ENCODE measurements around the gene SUFU. TPM values are rescaled to one million over a fixed set of nuclear protein-coding genes. Genes with fewer than 3 reads are reported as not detected.

The SUFU gene
- total and polyA plus RNA-seq, 2 of the 13 experiments (the other 11 are each of a cell fraction or from before 2014, with no cell fraction given), result 2.9 to 5.5 TPM

DNA sequence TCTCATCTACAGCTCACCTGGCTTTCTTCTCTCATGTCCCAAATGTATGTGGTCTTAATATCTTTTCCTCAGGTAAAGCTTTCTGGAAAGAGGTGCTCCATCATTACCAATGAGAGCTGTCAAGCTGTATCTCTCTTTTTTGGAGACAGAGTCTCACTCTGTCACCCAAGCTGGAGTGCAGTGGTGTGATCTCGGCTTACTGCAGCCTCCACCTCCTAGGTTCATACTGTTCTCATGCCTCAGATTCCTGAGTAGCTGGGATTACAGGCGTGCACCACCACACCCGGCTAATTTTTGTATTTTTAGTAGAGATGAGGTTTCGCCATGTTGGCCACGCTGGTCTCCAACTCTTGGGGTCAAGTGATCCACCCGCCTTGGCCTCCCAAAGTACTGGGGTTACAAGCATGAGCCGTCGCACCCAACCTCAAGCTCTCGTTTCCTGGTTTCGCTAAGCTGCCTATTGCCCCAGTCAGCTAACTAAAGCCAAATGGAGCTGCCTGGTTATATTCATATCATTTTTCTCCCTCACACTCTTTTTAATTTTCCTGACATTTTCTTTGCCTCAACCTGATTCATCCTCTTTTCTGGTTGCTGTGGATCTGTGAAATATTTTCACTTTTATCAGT, 60.5 kb downstream of the SUFU start:
- ChIA-PET CTCF (ENCODE audit: low intra/inter-chr PET ratio, low total read pairs) (no interaction called here), POLR2A (no interaction called here)
- ATAC-seq (no peak), DNase-seq (ENCODE audit: low spot score) (no peak), FAIRE-seq (no peak)
- H3K9ac ChIP-seq (ENCODE audit: insufficient read depth, low read depth, low read length), result no peak overlapping the region
- in situ Hi-C loops (cut with HindIII; ENCODE audit: extremely low pct_ligation_motif_present, low pct_unique_long_range_greater_than_20kb), result no loop called here
- H3K4me2 ChIP-seq (ENCODE audit: low read depth, low read length), result no peak overlapping the region
- no peaks in the 10 kb centered on the region for H3K79me2 ChIP-seq (ENCODE audit: insufficient read depth, low read length)
- TF ChIP-seq, protein P1, sequence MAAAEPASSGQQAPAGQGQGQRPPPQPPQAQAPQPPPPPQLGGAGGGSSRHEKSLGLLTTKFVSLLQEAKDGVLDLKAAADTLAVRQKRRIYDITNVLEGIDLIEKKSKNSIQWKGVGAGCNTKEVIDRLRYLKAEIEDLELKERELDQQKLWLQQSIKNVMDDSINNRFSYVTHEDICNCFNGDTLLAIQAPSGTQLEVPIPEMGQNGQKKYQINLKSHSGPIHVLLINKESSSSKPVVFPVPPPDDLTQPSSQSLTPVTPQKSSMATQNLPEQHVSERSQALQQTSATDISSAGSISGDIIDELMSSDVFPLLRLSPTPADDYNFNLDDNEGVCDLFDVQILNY (CRISPR knock-in tag; conservative IDR thresholded peaks at IDR 0.05), result no peak
- TF ChIP-seq, protein P2, sequence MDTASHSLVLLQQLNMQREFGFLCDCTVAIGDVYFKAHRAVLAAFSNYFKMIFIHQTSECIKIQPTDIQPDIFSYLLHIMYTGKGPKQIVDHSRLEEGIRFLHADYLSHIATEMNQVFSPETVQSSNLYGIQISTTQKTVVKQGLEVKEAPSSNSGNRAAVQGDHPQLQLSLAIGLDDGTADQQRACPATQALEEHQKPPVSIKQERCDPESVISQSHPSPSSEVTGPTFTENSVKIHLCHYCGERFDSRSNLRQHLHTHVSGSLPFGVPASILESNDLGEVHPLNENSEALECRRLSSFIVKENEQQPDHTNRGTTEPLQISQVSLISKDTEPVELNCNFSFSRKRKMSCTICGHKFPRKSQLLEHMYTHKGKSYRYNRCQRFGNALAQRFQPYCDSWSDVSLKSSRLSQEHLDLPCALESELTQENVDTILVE (CRISPR knock-in tag; IDR thresholded peaks at IDR 0.05), result no peak
- TF ChIP-seq ZNF10 (CRISPR knock-in tag; IDR thresholded peaks at IDR 0.05; ENCODE audit: borderline replicate concordance, low read depth), result no peak
- TF ChIP-seq, protein P3, sequence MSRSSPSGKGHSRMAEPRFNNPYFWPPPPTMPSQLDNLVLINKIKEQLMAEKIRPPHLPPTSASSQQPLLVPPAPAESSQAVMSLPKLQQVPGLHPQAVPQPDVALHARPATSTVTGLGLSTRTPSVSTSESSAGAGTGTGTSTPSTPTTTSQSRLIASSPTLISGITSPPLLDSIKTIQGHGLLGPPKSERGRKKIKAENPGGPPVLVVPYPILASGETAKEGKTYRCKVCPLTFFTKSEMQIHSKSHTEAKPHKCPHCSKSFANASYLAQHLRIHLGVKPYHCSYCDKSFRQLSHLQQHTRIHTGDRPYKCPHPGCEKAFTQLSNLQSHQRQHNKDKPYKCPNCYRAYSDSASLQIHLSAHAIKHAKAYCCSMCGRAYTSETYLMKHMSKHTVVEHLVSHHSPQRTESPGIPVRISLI (CRISPR knock-in tag; IDR thresholded peaks at IDR 0.05; ENCODE audit: borderline replicate concordance), result no peak
- TF ChIP-seq ZFP36L2 (CRISPR knock-in tag; IDR thresholded peaks at IDR 0.05), result no peak
- no peak for TF ChIP-seq ZNF44 (CRISPR knock-in tag; IDR thresholded peaks at IDR 0.05)
- TF ChIP-seq, protein P4, sequence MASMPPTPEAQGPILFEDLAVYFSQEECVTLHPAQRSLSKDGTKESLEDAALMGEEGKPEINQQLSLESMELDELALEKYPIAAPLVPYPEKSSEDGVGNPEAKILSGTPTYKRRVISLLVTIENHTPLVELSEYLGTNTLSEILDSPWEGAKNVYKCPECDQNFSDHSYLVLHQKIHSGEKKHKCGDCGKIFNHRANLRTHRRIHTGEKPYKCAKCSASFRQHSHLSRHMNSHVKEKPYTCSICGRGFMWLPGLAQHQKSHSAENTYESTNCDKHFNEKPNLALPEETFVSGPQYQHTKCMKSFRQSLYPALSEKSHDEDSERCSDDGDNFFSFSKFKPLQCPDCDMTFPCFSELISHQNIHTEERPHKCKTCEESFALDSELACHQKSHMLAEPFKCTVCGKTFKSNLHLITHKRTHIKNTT (CRISPR knock-in tag; IDR thresholded peaks at IDR 0.05), result no peak
- no peak for TF ChIP-seq ZNF333 (CRISPR knock-in tag; IDR thresholded peaks at IDR 0.05; ENCODE audit: borderline replicate concordance)
- no peak for TF ChIP-seq DNMT3B (CRISPR knock-in tag; conservative IDR thresholded peaks at IDR 0.05)
- TF ChIP-seq TMF1 (CRISPR knock-in tag; IDR thresholded peaks at IDR 0.05; ENCODE audit: low read depth), result no peak
- TF ChIP-seq NR2F1 (CRISPR knock-in tag; IDR thresholded peaks at IDR 0.05), result no peak
- H3K27me3 ChIP-seq (ENCODE audit: control insufficient read depth in 1 of 2, insufficient read depth in 2 of 2, low read length in 2 of 2), result no peaks in the 10 kb centered on the region
- no TSS peak for BruUV-seq (replicated peaks)
- intact Hi-C loops (cut with micrococcal nuclease; ENCODE audit: unreplicated experiment), result no loop called here
- H3K27ac ChIP-seq (ENCODE audit: extremely low read length, insufficient read depth, low read length), result no peak overlapping the region
- no peaks in the 10 kb centered on the region for H3K9me3 ChIP-seq (ENCODE audit: low read length)
- no peaks in the 10 kb centered on the region for H4K20me1 ChIP-seq (ENCODE audit: insufficient read depth, low read length)
- H3K36me3 ChIP-seq (replicated peaks in 1 of 2; ENCODE audit: control insufficient read depth in 1 of 2, insufficient read depth in 2 of 2, low read length in 2 of 2), result no peaks in the 10 kb centered on the region
- no peak overlapping the region for H3K4me3 ChIP-seq (replicated peaks in 1 of 3; ENCODE audit: insufficient read depth in 1 of 3, low read depth in 2 of 3, low read length in 3 of 3)
- H2AFZ ChIP-seq (ENCODE audit: low read length), result no peak overlapping the region
- WGBS (ENCODE audit: low lambda C conversion rate), result 92% methylated on average over 10 of the region's 10 CpGs
- no peaks in the 10 kb centered on the region for H3K4me1 ChIP-seq (ENCODE audit: insufficient read depth, low read length)

All from HepG2 (cell line).